Natural killer cell (primary cell): ENCODE results near the gene RNF220. TPM values are rescaled to one million over a fixed set of nuclear protein-coding genes. Genes with fewer than 3 reads are reported as not detected.
A peak's percentile ranks its signal among the peaks of the same experiment; 100 is the strongest.

Experiments used
- ATAC-seq, 3 donors: fragments of 150-1000 bp in 2 of 3; fragments of 200-7000 bp in 1 of 3; cut with Tn5 transposase; 1 replicate in 1 of 3; 2 replicates in 2 of 3; pipeline ENCODE4 v1.10.0; 2021; ENCODE audit warnings: mild to moderate bottlenecking in 2 of 3, moderate library complexity in 2 of 3
- DNase-seq, 2 donors: peaks; one replicate each; pipeline versions ENCODE4 v3.0.0 to v3.0.0-alpha.2; 2013 to 2021; ENCODE audit warnings: mixed read lengths in 1 of 2
- H3K27ac ChIP-seq: one replicate; pipeline ENCODE4 v1.5.1; 2013; ENCODE audit warnings: mild to moderate bottlenecking, low read length
- H3K27me3 ChIP-seq: one replicate; pipeline ENCODE4 v1.6.1; 2013; ENCODE audit warnings: low read length; ENCODE audit not compliant: control insufficient read depth, insufficient read depth
- H3K36me3 ChIP-seq: one replicate; pipeline ENCODE4 v1.6.1; 2013; ENCODE audit warnings: low read length; ENCODE audit not compliant: control insufficient read depth, insufficient read depth
- H3K4me1 ChIP-seq: one replicate; pipeline ENCODE4 v1.6.1; 2013; ENCODE audit warnings: low read length; ENCODE audit not compliant: control insufficient read depth, insufficient read depth
- H3K4me3 ChIP-seq: one replicate; pipeline ENCODE4 v1.5.1; 2013; ENCODE audit warnings: low read length
- H3K9me3 ChIP-seq: one replicate; pipeline ENCODE4 v1.6.1; 2013; ENCODE audit warnings: low read length; ENCODE audit not compliant: control insufficient read depth, insufficient read depth
- H3K27ac Mint-ChIP-seq, 2 donors: one replicate each; pipeline ENCODE4 v1.8.0; 2022; ENCODE audit warnings: mild to moderate bottlenecking in 2 of 2, mixed read lengths in 2 of 2, moderate library complexity in 1 of 2
- H3K27me3 Mint-ChIP-seq, 2 donors: one replicate each; pipeline ENCODE4 v1.8.0; 2022; ENCODE audit warnings: low read depth in 2 of 2, mixed read lengths in 2 of 2
- H3K36me3 Mint-ChIP-seq: one replicate; pipeline ENCODE4 v1.8.0; 2022; ENCODE audit warnings: mixed read lengths
- H3K4me1 Mint-ChIP-seq, 2 donors: one replicate each; pipeline ENCODE4 v1.8.0; 2022; ENCODE audit warnings: mixed read lengths in 2 of 2
- H3K4me3 Mint-ChIP-seq: one replicate; pipeline ENCODE4 v1.8.0; 2022; ENCODE audit warnings: mild to moderate bottlenecking, moderate library complexity, mixed read lengths
- H3K9me3 Mint-ChIP-seq, 2 donors: one replicate each; pipeline ENCODE4 v1.8.0; 2022; ENCODE audit warnings: mixed read lengths in 2 of 2
- WGBS: methylation state at CpG from one replicate; pipeline ENCODE4 v1.1.7; 2013; ENCODE audit warnings: missing lambda C conversion rate; ENCODE audit not compliant: insufficient coverage; 5-methylcytosine and 5-hydroxymethylcytosine counted together
- intact Hi-C: fragments of 100-400 bp; cut with micrococcal nuclease; formaldehyde crosslinking; loops from one replicate; pipeline ENCODE4 v1.14.2; 2022
- total RNA-seq, 4 donors: library from RNA; stranded (reverse); fragments of 120-200 nt in 1 of 4; gene quantifications; one replicate each; pipeline versions ENCODE4 v1.2.3 to v1.2.4, GENCODE V29; 2013 to 2022
- TF ChIP-seq, protein P1 (sequence below): fragments of 200-600 bp; IDR thresholded peaks from one replicate; pipeline ENCODE4 v1.8.0; 2022; ENCODE audit warnings: antibody characterized with exemption

RNF220 gene
- total RNA-seq, 3 donors from 2014 or later (not counting 1 experiment from before 2014, with no cell fraction given): 88.5 to 107 (median 105) TPM

DNA sequence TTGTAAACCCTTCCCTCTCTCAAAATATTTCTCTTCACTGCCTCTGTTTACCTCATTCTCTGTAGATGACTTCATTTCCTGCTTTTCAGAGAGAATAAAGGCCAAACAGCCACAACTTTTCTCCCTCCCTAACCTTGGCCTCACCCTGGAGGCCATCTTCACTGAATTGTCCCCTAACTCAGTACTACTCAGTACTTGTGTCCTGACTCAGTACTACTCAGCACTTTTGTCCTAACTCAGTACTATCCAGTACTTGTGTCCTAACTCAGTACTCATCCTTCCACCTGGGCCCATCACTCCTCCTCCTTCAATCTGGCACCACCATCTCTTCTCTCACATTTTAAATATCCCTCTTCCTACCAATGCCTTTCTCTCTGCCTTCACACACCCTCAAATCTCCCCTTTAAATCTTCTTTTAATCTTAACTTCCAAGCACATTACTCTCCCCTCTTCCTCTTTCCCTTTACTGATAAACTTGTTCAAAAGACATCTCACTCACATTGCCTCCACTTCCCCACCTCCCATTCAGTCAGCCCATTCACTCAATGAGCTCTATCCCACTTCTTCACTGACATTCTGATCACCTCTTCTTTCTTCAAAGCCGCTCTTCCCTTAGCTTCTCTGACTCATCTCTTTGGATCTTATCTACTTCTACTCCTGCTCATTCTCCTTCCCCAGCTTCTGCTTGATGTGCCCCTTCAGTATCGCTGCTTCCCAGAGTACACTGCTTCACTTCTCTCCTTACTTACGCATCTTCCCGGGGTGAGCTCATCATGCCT is 121.4 kb downstream of the RNF220 start:
- DNase-seq (no peak), ATAC-seq (no peak)
- H3K36me3 ChIP-seq: no peaks in the 10 kb centered on the region
- no peaks in the 10 kb centered on the region for H3K9me3 Mint-ChIP-seq
- no peak overlapping the region for H3K27ac ChIP-seq
- H3K4me3 ChIP-seq: no peak overlapping the region
- H3K27ac Mint-ChIP-seq: no peak overlapping the region
- no peaks in the 10 kb centered on the region for H3K9me3 ChIP-seq
- H3K4me1 Mint-ChIP-seq: no peaks in the 10 kb centered on the region
- H3K36me3 Mint-ChIP-seq: no peaks in the 10 kb centered on the region
- intact Hi-C loops: no loop called here
- WGBS: 95% methylated on average over 4 of the region's 4 CpGs
- H3K27me3 Mint-ChIP-seq: peaks cover 0 to 3% of the 10 kb centered on the region in 2 donors
- TF ChIP-seq, protein P1, sequence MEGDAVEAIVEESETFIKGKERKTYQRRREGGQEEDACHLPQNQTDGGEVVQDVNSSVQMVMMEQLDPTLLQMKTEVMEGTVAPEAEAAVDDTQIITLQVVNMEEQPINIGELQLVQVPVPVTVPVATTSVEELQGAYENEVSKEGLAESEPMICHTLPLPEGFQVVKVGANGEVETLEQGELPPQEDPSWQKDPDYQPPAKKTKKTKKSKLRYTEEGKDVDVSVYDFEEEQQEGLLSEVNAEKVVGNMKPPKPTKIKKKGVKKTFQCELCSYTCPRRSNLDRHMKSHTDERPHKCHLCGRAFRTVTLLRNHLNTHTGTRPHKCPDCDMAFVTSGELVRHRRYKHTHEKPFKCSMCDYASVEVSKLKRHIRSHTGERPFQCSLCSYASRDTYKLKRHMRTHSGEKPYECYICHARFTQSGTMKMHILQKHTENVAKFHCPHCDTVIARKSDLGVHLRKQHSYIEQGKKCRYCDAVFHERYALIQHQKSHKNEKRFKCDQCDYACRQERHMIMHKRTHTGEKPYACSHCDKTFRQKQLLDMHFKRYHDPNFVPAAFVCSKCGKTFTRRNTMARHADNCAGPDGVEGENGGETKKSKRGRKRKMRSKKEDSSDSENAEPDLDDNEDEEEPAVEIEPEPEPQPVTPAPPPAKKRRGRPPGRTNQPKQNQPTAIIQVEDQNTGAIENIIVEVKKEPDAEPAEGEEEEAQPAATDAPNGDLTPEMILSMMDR: no peak
- no peaks in the 10 kb centered on the region for H3K27me3 ChIP-seq
- no peak overlapping the region for H3K4me3 Mint-ChIP-seq
- no peaks in the 10 kb centered on the region for H3K4me1 ChIP-seq

DNA sequence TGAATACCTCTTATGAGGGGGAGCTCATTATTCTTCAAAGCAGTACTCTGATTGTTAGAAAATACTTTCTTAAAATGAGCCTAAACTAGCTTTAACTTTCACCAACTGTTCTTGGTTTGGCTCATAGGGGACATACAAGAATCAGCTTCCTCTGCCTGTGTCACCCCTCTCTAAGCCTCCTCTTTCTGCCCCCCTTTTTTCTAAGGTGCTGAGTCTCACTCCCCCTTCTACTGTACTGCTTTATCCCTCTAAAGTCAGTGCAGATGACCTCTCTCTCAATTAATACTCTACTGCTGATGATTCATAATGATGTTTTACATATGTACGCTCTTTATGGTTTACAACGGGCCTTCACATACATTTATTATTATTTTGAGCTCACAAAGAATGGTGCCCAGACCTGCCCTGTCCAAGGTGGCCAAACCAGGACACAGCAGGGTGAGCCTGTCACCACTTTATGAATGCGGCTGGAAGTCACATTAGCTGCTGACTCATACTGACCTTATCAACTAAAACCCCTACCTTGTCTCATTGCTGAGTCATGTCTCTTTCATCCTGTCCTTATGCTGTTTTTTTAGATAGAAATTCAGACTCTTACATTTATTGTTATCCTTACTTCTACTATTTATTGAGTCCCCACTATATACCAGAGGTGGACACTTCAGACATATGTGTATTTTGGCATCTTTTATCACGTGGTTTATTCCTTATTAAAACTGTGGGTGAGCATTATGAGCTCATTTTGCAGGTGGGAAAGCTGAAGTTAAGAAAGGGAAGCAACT is 126.9 kb downstream of the RNF220 start:
- no peak overlapping the region for H3K27ac Mint-ChIP-seq
- H3K9me3 Mint-ChIP-seq: no peaks in the 10 kb centered on the region
- no peaks in the 10 kb centered on the region for H3K4me1 ChIP-seq
- no peaks in the 10 kb centered on the region for H3K36me3 ChIP-seq
- no peaks in the 10 kb centered on the region for H3K4me1 Mint-ChIP-seq
- DNase-seq (no peak), ATAC-seq (peak in 1 of 3 donors; percentile 49)
- intact Hi-C loops: no loop called here
- no peak overlapping the region for H3K27ac ChIP-seq
- H3K36me3 Mint-ChIP-seq: no peaks in the 10 kb centered on the region
- H3K4me3 Mint-ChIP-seq: no peak overlapping the region
- no peaks in the 10 kb centered on the region for H3K27me3 ChIP-seq
- H3K9me3 ChIP-seq: no peaks in the 10 kb centered on the region
- 37% methylated on average over 4 of the region's 4 CpGs for WGBS
- peaks cover 0 to 3% of the 10 kb centered on the region in 2 donors for H3K27me3 Mint-ChIP-seq
- TF ChIP-seq, protein P1: no peak
- H3K4me3 ChIP-seq: no peak overlapping the region

DNA sequence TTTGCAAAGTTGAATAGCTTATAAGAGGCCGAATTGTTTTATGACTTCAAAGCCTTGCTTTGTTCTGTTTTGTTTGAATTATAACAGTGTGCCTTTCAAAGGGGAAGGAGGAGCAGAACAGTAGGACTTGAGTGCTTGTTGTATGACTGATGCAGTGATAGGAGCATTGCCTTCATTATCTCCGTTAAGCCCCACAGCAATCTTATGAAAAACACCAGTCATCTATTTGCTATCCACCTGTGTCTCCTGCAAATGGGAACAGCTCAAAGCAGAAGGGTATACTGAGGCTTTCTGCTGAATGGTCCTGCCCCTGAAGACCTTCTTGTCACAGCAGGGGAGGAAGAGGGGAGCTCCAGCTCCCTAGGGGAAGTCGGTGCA is 127.5 kb downstream of the RNF220 start:
- H3K4me1 Mint-ChIP-seq: no peaks in the 10 kb centered on the region
- ATAC-seq: no peak

More for the DNA sequence above, 127.5 kb downstream of the RNF220 start:
- Histone ChIP-seq H3K36me3 (no peaks in the 10 kb centered on the region), H3K9me3 (no peaks in the 10 kb centered on the region), H3K27ac (no peak overlapping the region), H3K4me1 (no peaks in the 10 kb centered on the region), H3K27me3 (no peaks in the 10 kb centered on the region), H3K4me3 (no peak overlapping the region)
- H3K27ac Mint-ChIP-seq: no peak overlapping the region
- TF ChIP-seq, protein P1: no peak
- no peak overlapping the region for H3K4me3 Mint-ChIP-seq
- DNase-seq: no peak
- peaks cover 0 to 3% of the 10 kb centered on the region in 2 donors for H3K27me3 Mint-ChIP-seq
- intact Hi-C loops: no loop called here
- 64% methylated on average over 3 of the region's 3 CpGs for WGBS
- no peaks in the 10 kb centered on the region for H3K36me3 Mint-ChIP-seq
- no peaks in the 10 kb centered on the region for H3K9me3 Mint-ChIP-seq
